H1 (cell line): Measurements from ENCODE around the gene PRRG2. TPM values are rescaled to one million over a fixed set of nuclear protein-coding genes. Genes with fewer than 3 reads are reported as not detected.

Source experiments
- CTBP2 ChIP-seq: IDR thresholded peaks from 2 replicates; pipeline ENCODE4 v1.7.0; 2011; ENCODE audit warnings: borderline replicate concordance, mild to moderate bottlenecking, moderate library complexity, mixed read lengths, low read length; ENCODE audit not compliant: insufficient read depth, insufficient read length
- EZH2 ChIP-seq: fragments of 200-600 bp; sonication (generic); IDR thresholded peaks from 2 replicates; pipeline ENCODE4 v1.7.1; 2012; ENCODE audit warnings: low read depth, mild to moderate bottlenecking, moderate library complexity, low read length, inconsistent platforms; ENCODE audit not compliant: severe bottlenecking
- JUND ChIP-seq: IDR thresholded peaks from 2 replicates; pipeline ENCODE4 v1.6.1; 2011; ENCODE audit warnings: mild to moderate bottlenecking, improper control_type of control experiment, low read length
- polyA plus RNA-seq, 7 experiments: library from polyadenylated mRNA; depleted of rRNA in 3 of 7; stranded (reverse) in 5 of 7; unstranded in 2 of 7; fragments of >200 nt in 5 of 7; fragments of 200-250 nt in 2 of 7; gene quantifications; 1 replicate in 5 of 7; 2 replicates in 1 of 7; 4 replicates in 1 of 7; pipeline versions ENCODE4 v1.2.1 to v1.2.3, GENCODE V29; 2011 to 2013; ENCODE audit warnings: missing spikeins in 2 of 7, mixed read lengths in 2 of 7
- total RNA-seq: library from RNA; stranded (reverse); fragmentation: NEBNext Ultra II Directional; extraction: Animal tissue kit (Norgen Biotek cat#: 25700); gene quantifications from 2 replicates; pipeline ENCODE4 v1.2.1, GENCODE V29; 2021
- TF ChIP-seq, protein P1 (sequence below): fragments of 300-600 bp; sonication (generic); IDR thresholded peaks from 2 replicates; pipeline ENCODE4 v1.7.1; 2012; ENCODE audit warnings: low read length, moderate library complexity, mild to moderate bottlenecking, inconsistent platforms; ENCODE audit not compliant: insufficient replicate concordance

The PRRG2 gene
- total and polyA plus RNA-seq, 2 of the 8 experiments (the other 6 are each of a cell fraction or from before 2014, with no cell fraction given): 4.1 to 5.6 TPM

DNA sequence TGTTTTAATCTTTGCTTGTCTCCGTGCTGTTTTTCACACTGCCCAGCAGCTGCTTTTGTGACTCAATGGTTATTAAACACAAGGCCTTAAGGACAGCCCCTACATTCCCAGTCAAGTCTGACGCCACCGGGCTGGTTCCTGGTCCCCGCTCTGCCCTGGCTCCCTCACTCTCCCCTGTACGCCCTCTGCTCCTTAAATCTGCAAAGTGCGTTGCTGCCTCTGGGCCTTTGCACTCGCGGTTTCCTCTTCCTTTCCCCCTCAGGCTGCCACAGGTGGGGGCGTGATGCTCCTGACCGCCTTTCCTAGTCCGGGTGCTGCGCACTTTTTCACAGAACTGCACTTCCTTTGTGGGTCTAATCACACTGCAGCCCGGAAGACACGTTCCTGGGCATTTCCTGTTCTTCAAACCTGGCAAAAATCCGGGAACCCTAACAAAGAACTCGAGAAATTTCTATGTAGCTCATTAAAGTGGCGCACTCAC, 26.4 kb upstream of the PRRG2 start (continued):
- TF ChIP-seq, protein P1, sequence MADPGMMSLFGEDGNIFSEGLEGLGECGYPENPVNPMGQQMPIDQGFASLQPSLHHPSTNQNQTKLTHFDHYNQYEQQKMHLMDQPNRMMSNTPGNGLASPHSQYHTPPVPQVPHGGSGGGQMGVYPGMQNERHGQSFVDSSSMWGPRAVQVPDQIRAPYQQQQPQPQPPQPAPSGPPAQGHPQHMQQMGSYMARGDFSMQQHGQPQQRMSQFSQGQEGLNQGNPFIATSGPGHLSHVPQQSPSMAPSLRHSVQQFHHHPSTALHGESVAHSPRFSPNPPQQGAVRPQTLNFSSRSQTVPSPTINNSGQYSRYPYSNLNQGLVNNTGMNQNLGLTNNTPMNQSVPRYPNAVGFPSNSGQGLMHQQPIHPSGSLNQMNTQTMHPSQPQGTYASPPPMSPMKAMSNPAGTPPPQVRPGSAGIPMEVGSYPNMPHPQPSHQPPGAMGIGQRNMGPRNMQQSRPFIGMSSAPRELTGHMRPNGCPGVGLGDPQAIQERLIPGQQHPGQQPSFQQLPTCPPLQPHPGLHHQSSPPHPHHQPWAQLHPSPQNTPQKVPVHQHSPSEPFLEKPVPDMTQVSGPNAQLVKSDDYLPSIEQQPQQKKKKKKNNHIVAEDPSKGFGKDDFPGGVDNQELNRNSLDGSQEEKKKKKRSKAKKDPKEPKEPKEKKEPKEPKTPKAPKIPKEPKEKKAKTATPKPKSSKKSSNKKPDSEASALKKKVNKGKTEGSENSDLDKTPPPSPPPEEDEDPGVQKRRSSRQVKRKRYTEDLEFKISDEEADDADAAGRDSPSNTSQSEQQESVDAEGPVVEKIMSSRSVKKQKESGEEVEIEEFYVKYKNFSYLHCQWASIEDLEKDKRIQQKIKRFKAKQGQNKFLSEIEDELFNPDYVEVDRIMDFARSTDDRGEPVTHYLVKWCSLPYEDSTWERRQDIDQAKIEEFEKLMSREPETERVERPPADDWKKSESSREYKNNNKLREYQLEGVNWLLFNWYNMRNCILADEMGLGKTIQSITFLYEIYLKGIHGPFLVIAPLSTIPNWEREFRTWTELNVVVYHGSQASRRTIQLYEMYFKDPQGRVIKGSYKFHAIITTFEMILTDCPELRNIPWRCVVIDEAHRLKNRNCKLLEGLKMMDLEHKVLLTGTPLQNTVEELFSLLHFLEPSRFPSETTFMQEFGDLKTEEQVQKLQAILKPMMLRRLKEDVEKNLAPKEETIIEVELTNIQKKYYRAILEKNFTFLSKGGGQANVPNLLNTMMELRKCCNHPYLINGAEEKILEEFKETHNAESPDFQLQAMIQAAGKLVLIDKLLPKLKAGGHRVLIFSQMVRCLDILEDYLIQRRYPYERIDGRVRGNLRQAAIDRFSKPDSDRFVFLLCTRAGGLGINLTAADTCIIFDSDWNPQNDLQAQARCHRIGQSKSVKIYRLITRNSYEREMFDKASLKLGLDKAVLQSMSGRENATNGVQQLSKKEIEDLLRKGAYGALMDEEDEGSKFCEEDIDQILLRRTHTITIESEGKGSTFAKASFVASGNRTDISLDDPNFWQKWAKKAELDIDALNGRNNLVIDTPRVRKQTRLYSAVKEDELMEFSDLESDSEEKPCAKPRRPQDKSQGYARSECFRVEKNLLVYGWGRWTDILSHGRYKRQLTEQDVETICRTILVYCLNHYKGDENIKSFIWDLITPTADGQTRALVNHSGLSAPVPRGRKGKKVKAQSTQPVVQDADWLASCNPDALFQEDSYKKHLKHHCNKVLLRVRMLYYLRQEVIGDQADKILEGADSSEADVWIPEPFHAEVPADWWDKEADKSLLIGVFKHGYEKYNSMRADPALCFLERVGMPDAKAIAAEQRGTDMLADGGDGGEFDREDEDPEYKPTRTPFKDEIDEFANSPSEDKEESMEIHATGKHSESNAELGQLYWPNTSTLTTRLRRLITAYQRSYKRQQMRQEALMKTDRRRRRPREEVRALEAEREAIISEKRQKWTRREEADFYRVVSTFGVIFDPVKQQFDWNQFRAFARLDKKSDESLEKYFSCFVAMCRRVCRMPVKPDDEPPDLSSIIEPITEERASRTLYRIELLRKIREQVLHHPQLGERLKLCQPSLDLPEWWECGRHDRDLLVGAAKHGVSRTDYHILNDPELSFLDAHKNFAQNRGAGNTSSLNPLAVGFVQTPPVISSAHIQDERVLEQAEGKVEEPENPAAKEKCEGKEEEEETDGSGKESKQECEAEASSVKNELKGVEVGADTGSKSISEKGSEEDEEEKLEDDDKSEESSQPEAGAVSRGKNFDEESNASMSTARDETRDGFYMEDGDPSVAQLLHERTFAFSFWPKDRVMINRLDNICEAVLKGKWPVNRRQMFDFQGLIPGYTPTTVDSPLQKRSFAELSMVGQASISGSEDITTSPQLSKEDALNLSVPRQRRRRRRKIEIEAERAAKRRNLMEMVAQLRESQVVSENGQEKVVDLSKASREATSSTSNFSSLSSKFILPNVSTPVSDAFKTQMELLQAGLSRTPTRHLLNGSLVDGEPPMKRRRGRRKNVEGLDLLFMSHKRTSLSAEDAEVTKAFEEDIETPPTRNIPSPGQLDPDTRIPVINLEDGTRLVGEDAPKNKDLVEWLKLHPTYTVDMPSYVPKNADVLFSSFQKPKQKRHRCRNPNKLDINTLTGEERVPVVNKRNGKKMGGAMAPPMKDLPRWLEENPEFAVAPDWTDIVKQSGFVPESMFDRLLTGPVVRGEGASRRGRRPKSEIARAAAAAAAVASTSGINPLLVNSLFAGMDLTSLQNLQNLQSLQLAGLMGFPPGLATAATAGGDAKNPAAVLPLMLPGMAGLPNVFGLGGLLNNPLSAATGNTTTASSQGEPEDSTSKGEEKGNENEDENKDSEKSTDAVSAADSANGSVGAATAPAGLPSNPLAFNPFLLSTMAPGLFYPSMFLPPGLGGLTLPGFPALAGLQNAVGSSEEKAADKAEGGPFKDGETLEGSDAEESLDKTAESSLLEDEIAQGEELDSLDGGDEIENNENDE: no peak
- TF ChIP-seq EZH2: no peak
- TF ChIP-seq JUND: no peak
- no peak for TF ChIP-seq CTBP2
